Gastroesophageal sphincter (tissue), 4 donors: ENCODE measurements around the gene EDN1. TPM values are rescaled to one million over a fixed set of nuclear protein-coding genes. Genes with fewer than 3 reads are reported as not detected.

Experiments used
- ATAC-seq: fragments of 150-250 bp; one replicate; pipeline ENCODE4 v1.9.1; 2016; ENCODE audit warnings: mild to moderate bottlenecking, moderate library complexity
- H3K27ac ChIP-seq, 4 donors: fragments of 200-600 bp; sonication (generic) in 3 of 4; 1 replicate in 3 of 4; 2 replicates in 1 of 4; pipeline ENCODE4 v1.5.1; 2016 to 2019
- H3K27me3 ChIP-seq: fragments of 200-600 bp; sonication (generic); one replicate; pipeline ENCODE4 v1.5.1; 2019
- H3K36me3 ChIP-seq, 2 donors: fragments of 200-600 bp; sonication (generic); one replicate each; pipeline ENCODE4 v1.5.1; 2019; ENCODE audit warnings: control low read depth in 1 of 2
- H3K4me1 ChIP-seq, 3 donors: fragments of 200-600 bp; sonication (generic); 1 replicate in 2 of 3; 2 replicates in 1 of 3; pipeline ENCODE4 v1.5.1; 2016 to 2019; ENCODE audit warnings: control low read depth in 2 of 3
- H3K4me3 ChIP-seq, 2 donors: fragments of 200-600 bp; sonication (generic); one replicate each; pipeline ENCODE4 v1.5.1; 2019; ENCODE audit warnings: mild to moderate bottlenecking in 1 of 2, moderate library complexity in 1 of 2
- H3K9me3 ChIP-seq, 3 donors: fragments of 200-600 bp; sonication (generic); one replicate each; pipeline ENCODE4 v1.5.1; 2017 to 2019; ENCODE audit warnings: control low read depth in 2 of 3
- CTCF ChIP-seq, 4 experiments: fragments of 200-600 bp in 2 of 4; fragments of 450-650 bp in 2 of 4; sonication (generic) in 1 of 4; IDR thresholded peaks; one replicate each; pipeline ENCODE4 v1.5.1; 2017 to 2019; ENCODE audit warnings: antibody characterized with exemption in 4 of 4, mild to moderate bottlenecking in 2 of 4, moderate library complexity in 2 of 4
- EP300 ChIP-seq: sonication (generic); formaldehyde crosslinking; IDR thresholded peaks from one replicate; pipeline ENCODE4 v1.6.1; 2017; ENCODE audit warnings: antibody characterized with exemption, mild to moderate bottlenecking
- POLR2A ChIP-seq, 2 donors: fragments of 450-650 bp; IDR thresholded peaks; one replicate each; pipeline ENCODE4 v1.6.1; 2017; ENCODE audit warnings: antibody characterized with exemption in 2 of 2, mild to moderate bottlenecking in 2 of 2, moderate library complexity in 1 of 2
- POLR2AphosphoS5 ChIP-seq: sonication (generic); formaldehyde crosslinking; IDR thresholded peaks from one replicate; pipeline ENCODE4 v1.6.1; 2017; ENCODE audit warnings: antibody characterized with exemption
- WGBS, 2 donors: methylation state at CpG; one replicate each; pipeline ENCODE4 v1.1.5; 2018; ENCODE audit warnings: low coverage in 1 of 2; 5-methylcytosine and 5-hydroxymethylcytosine counted together
- total RNA-seq, 4 donors: library from RNA; depleted of rRNA; stranded (reverse); fragments of >200 nt; gene quantifications; one replicate each; pipeline ENCODE4 v1.1.0, GENCODE V29; 2016

EDN1 gene
- total RNA-seq, 4 donors from 2014 or later = 3.6 to 39.6 (median 15.1) TPM

GRCh38 chr6:12279322-12280091 lies 10.7 kb upstream of the EDN1 start:
- 54 to 55% methylated on average over 3 to 4 of the region's 4 CpGs for WGBS, 2 donors
- Histone ChIP-seq H3K27me3 (no peaks in the 10 kb centered on the region), H3K36me3 (no peaks in the 10 kb centered on the region), H3K27ac (no peak overlapping the region), H3K4me3 (no peak overlapping the region), H3K4me1 (peaks cover 0 to 3% (median 0%) of the 10 kb centered on the region in 3 donors), H3K9me3 (no peaks in the 10 kb centered on the region)
- TF ChIP-seq EP300 (no peak), CTCF (IDR thresholded peaks at IDR 0.05) (no peak), POLR2AphosphoS5 (no peak), POLR2A (IDR thresholded peaks at IDR 0.05) (no peak)
- ATAC-seq = no peak

GRCh38 chr6:12280458-12280857 lies 9.7 kb upstream of the EDN1 start:
- TF ChIP-seq CTCF (IDR thresholded peaks at IDR 0.05) (no peak), EP300 (no peak)
- no peaks in the 10 kb centered on the region for H3K9me3 ChIP-seq
- no peaks in the 10 kb centered on the region for H3K27me3 ChIP-seq
- ATAC-seq = no peak
- no peak overlapping the region for H3K4me3 ChIP-seq
- WGBS, 2 donors = 50% methylated on average over 4 of the region's 5 CpGs; no CpG with 5 or more reads in 1 of the 2 donors
- peaks cover 0 to 3% (median 0%) of the 10 kb centered on the region in 3 donors for H3K4me1 ChIP-seq
- H3K27ac ChIP-seq = no peak overlapping the region
- no peaks in the 10 kb centered on the region for H3K36me3 ChIP-seq

- Histone ChIP-seq H3K4me1 (peaks cover 0 to 3% (median 0%) of the 10 kb centered on the region in 3 donors), H3K4me3 (no peak overlapping the region), H3K27me3 (no peaks in the 10 kb centered on the region), H3K9me3 (no peaks in the 10 kb centered on the region), H3K36me3 (no peaks in the 10 kb centered on the region), H3K27ac (no peak overlapping the region)
- ATAC-seq = no peak
- TF ChIP-seq POLR2A (IDR thresholded peaks at IDR 0.05) (no peak), CTCF (IDR thresholded peaks at IDR 0.05) (no peak), POLR2AphosphoS5 (no peak), EP300 (no peak)
- 79 to 86% methylated on average over 3 of the region's 3 CpGs for WGBS, 2 donors
These were observed 9.3 kb upstream of the EDN1 start for GRCh38 chr6:12280902-12281301.

GRCh38 chr6:12283904-12284303 lies 6.3 kb upstream of the EDN1 start:
- WGBS, 2 donors = 77 to 78% methylated on average over 4 of the region's 4 CpGs
- peaks cover 0 to 3% (median 0%) of the 10 kb centered on the region in 3 donors for H3K4me1 ChIP-seq
- H3K4me3 ChIP-seq = no peak overlapping the region

More at GRCh38 chr6:12283904-12284303, 6.3 kb upstream of the EDN1 start:
- H3K36me3 ChIP-seq = no peaks in the 10 kb centered on the region
- no peak for TF ChIP-seq EP300
- no peak for TF ChIP-seq POLR2AphosphoS5
- no peak for TF ChIP-seq POLR2A (IDR thresholded peaks at IDR 0.05)
- no peak for TF ChIP-seq CTCF (IDR thresholded peaks at IDR 0.05)
- H3K27ac ChIP-seq = no peak overlapping the region
- H3K9me3 ChIP-seq = no peaks in the 10 kb centered on the region
- no peaks in the 10 kb centered on the region for H3K27me3 ChIP-seq
- no peak for ATAC-seq
